HG02970 (cell line): Measurements from ENCODE around the gene STAB2.

Experiments
- ATAC-seq: cut with Tn5 transposase; IDR thresholded peaks from one replicate; pipeline ENCODE4 v1.9.1; 2021; ENCODE audit warnings: mild to moderate bottlenecking, moderate library complexity, moderate number of reproducible peaks; ENCODE audit not compliant: unreplicated experiment, low FRiP score

Gene STAB2

GRCh38 chr12:103583008-103583407 is 4.1 kb upstream of the STAB2 start:
- ATAC-seq, result no peak

GRCh38 chr12:103586132-103586531 is 941 bp upstream of the STAB2 start:
- ATAC-seq, result no peak

- ATAC-seq, result no peak
Observed at GRCh38 chr12:103588680-103589079, 1.6 kb downstream of the STAB2 start.

- no peak for ATAC-seq
Observed at GRCh38 chr12:103589517-103589916, 2.4 kb downstream of the STAB2 start.

GRCh38 chr12:103590271-103590670 is 3.2 kb downstream of the STAB2 start:
- no peak for ATAC-seq

- no peak for ATAC-seq
Observed at GRCh38 chr12:103596981-103597380, 9.9 kb downstream of the STAB2 start.

GRCh38 chr12:103599274-103599673 is 12.2 kb downstream of the STAB2 start:
- ATAC-seq, result no peak

GRCh38 chr12:103600967-103601728 is 14.1 kb downstream of the STAB2 start:
- no peak for ATAC-seq

GRCh38 chr12:103620395-103620794 is 33.3 kb downstream of the STAB2 start:
- no peak for ATAC-seq

- ATAC-seq, result no peak
Observed at GRCh38 chr12:103623716-103624115, 36.6 kb downstream of the STAB2 start.

- no peak for ATAC-seq
Observed at GRCh38 chr12:103626498-103626897, 39.4 kb downstream of the STAB2 start.

- no peak for ATAC-seq
Observed at GRCh38 chr12:103627189-103627855, 40.2 kb downstream of the STAB2 start.

- ATAC-seq, result no peak
Observed at GRCh38 chr12:103632554-103633216, 45.6 kb downstream of the STAB2 start.

GRCh38 chr12:103634732-103635131 is 47.7 kb downstream of the STAB2 start:
- no peak for ATAC-seq

GRCh38 chr12:103635419-103635818 is 48.3 kb downstream of the STAB2 start:
- no peak for ATAC-seq

- no peak for ATAC-seq
Observed at GRCh38 chr12:103637021-103637420, 49.9 kb downstream of the STAB2 start.

- ATAC-seq, result no peak
Observed at GRCh38 chr12:103637429-103637828, 50.4 kb downstream of the STAB2 start.

GRCh38 chr12:103639983-103640382 is 52.9 kb downstream of the STAB2 start:
- no peak for ATAC-seq

- no peak for ATAC-seq
Observed at GRCh38 chr12:103640410-103640809, 53.3 kb downstream of the STAB2 start.

GRCh38 chr12:103640831-103641230 is 53.8 kb downstream of the STAB2 start:
- ATAC-seq, result no peak

- ATAC-seq, result no peak
Observed at GRCh38 chr12:103642240-103642864, 55.3 kb downstream of the STAB2 start.
